Activated CD8-positive, alpha-beta memory T cell treated with anti-CD3 and anti-CD28 coated beads, Interleukin-2, amount 50 U/mL, for 48 hours (primary cell): Measurements from ENCODE around the gene DELE1.

ENCODE experiments used
- DNase-seq: peaks from one replicate; pipeline ENCODE4 v3.0.0-alpha.2; 2020

Gene DELE1

DNA sequence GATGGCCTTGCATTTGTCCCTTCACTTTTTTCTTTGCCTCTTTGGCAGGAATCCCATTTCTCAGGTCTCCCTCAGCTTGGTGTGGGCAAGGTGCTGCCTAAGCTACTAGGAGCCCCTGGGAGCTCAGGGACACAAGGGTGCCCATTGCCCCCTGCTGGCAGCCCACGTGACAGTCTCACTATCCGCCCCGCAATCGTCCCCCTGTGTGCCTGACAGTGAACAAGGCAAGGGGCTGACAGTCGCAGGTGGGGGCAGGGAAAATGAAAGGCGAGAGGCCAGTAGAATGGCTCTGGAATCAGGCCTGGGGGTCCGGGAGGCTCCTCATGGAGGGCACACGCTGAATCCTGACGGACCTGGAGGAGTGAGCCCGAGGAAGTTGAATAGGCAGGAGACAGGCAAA lies 36.3 kb downstream of the DELE1 start:
- DNase-seq, result peak; percentile 68

DNA sequence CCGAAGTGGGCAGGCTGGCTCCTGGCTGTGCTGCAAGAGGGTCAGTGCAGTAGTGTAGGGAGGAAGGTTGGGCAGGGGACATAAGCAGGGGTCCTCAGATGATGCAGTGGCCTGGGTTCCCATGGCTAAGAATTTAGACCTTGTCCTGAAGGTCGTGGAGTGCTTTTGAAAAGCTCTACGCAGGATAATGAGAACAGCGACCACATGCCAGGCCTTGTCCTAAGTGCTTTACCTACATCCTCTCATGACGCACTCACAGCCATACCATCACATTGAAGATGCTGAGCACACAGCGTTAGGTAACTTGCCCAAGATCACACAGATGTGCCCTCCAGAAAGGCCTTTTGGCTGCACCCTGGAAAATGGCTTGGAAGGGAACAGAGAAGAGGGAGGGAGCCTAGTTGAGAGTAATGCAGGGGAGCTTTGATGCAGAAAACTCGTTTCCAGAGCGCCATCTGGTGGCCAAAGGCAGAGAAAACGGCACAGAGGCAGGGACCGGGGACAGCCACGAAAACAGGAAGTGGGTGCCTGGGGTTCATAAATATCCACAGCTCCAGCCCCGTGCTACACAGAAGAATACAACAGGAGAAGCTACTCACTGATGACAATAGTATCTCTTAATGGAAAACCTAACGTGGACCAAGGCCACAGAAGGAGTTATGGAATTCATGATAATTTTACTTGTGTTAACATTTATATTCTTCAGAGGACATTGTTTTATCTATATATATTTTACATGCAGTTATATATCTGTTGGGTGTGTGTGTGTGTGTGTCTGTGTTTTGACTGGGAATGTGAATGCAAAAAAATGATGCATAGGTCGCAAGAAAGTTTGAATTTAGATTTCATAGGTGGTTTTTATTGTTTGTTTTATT lies 37.0 kb downstream of the DELE1 start:
- peak; percentile 95 for DNase-seq

DNA sequence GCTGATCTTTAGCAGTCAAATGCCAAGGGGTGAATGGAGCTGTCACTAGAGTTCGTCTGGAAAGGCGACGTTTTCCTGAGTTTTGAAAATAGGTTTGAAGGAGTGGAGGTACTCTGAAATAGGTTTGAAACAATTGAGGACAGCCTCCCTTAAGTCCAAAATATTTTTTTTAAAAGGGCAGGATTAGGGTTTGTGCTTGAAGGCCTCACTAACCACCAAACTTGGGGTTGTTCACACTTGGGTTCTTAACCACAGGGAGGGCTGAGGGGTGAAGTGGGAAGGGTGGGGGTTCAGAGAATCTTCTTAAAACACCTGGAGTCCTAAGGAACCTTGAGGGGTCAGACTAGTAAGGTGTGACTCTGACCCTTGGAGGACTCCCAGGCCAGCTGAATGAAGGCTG lies 37.8 kb downstream of the DELE1 start:
- no peak for DNase-seq

DNA sequence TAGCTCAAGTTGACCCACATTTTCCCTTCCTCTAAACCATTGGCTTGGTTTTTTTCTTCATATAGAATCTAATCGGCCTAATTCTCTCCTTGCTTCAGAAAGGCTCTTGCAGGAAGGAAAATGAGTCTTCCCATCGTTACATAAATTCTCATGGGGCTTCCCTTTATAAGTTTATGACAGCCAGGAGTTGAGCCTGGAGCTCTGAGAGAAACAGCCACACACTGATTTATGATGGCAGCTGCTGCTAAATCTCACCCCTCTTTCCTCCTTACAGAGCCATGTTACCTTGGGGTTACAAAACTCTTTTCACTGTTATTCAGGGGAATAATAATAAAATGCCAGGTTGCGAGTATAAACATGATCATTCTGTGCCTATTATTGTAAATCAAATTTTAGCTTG lies 40.0 kb downstream of the DELE1 start:
- no peak for DNase-seq

DNA sequence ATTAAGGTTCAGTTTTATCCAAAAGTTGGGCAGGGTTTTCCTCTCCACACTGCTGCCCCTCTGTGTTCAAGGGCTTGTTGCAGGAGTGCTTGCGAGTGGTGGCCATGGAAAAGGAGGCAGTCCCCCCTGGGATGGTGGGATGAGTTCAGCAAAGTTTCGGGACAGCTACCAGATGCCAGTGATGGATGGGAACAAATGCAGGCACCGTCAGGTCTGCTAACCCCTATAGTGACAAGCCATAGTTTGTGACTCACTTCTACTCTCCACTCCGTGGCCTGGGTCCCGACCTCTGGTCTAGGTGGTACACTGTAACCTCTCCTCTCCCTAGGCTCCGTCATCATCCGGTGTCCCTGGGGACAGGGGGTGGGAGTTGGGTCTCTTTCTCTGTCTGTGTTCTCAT lies 41.4 kb downstream of the DELE1 start:
- no peak for DNase-seq

DNA sequence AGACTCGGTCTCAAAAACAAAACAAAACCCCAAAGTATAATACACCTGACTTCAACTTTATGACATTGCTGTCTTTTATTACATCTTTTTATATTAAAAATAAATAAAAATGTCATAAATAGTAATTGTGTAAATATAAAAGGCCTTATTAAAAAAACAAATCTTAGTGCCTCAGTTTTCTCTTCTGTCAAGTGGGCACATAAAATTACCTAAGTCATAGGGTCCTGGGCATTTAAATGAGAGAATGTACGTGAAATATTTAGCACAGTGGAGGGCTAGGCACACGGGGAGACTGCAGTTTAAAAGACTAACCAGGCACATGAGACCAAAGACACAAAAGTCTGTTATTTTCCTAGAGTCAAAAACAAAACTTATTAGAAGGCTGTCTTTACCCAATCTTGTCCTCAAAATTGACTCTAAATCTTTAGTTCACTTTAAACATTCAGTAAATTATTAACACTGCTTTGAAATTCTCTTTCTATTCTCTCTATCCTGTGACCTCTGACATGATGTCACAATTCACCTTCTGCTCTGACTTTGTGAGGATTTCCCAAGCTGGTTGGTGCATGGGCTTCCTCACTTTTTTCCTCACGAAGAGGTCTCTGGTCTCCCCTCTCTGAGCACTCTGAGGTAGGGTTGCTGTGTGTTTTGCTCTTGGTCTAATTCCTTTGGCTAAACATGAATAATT lies 42.7 kb downstream of the DELE1 start:
- no peak for DNase-seq

DNA sequence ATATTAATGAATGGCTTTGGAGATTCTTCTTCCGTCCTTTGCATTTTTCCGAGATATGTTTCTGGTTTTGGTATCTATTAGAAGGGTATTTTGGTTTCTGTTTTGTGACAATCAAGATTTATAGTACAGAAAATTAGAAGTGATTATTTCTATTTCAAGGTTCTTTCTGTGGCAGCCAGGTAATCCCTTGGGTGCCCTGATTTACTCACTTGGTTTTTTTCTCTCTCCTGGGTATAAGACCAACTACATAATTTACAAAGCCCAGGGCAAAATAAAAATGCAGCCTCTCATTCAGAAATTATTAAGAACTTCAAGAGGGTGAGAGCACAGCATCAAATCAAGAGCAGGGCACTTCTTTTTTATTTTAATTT lies 43.3 kb downstream of the DELE1 start:
- no peak for DNase-seq

DNA sequence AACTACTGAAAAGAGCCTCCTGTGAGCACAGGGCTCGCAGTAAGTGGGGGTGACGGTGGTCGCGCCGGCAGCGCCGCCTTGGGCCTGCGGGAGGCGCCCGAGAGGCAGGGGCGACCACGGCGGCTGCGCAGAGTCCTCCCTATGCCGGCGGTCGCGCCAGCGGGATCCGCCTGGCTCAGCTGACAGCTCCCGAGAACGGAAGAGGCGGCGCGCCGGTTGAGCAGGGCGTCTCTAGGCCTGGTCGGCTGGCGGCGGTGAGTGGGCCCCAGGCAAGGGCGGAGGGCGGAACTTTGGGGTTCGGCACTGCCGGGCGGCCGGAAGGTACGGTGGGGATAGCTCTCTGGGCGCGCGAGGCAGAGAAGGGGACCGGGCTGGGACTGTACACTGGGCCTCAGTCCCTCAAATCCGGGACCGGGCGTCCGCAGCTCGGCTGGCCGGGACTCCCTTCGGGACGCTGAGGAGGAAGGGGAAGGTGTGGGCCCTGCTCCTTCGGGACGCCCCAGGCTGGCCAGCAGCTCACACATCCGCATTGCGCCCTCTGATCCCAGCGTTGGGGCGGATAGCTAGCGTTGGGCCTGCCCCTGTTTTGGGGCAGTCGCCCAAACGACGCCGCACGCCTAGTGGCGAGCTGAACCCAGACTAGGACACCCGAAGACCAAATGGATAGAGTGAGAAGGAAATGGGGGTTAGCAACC lies 45.4 kb downstream of the DELE1 start, which contains the start of gene RNF14:
Gene RNF14, plus strand, starts transcription at position 192 of the 695 bp plus-strand sequence. CDS start 4,484 bp downstream, outside the sequence.
- DNase-seq, result peak; percentile 97

DNA sequence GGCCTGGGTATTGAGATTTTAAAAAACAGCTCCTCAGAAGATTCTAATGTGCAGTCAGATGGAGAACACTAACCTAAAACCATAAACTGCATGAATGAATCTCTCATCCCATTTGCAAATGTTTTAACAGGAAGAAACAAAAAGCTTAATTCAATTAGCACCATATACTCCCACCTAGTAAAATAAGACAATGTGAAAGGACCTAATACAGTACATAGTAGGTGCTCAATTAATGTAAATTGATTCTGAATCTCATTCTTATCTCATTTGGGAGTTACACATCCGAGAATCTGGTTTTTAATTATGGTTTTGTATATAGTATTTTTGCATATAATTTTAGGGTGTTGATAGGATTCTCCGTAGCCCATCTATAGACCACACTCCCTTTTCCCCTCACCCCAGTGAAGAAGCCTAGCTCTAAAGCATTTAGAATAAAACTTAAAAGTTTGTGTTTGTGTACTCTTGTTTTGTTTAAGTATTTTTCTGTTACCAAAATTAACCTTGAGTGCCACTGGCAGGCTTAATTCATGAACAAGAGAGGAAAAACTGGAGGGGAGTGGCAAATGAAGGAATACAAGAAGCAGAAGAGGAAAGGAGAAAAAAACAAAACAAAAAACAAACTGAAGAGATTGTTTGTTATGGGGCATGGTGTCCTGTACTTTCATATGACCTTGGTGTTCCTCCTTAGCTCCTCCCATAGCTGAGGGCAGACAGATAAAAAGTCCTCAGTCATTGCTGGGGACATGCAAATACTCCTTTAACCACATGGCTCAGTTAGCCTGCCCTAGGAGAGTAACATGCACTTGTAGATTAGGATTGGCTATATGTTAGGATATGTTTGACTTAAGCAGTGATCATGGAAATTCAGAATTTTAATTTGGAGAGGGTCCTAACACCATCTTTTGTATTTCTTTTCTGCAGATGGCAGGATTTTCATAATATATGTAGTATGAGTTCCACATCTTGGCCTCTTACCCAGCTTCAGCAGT lies 46.4 kb downstream of the DELE1 start:
- DNase-seq, result no peak

DNA sequence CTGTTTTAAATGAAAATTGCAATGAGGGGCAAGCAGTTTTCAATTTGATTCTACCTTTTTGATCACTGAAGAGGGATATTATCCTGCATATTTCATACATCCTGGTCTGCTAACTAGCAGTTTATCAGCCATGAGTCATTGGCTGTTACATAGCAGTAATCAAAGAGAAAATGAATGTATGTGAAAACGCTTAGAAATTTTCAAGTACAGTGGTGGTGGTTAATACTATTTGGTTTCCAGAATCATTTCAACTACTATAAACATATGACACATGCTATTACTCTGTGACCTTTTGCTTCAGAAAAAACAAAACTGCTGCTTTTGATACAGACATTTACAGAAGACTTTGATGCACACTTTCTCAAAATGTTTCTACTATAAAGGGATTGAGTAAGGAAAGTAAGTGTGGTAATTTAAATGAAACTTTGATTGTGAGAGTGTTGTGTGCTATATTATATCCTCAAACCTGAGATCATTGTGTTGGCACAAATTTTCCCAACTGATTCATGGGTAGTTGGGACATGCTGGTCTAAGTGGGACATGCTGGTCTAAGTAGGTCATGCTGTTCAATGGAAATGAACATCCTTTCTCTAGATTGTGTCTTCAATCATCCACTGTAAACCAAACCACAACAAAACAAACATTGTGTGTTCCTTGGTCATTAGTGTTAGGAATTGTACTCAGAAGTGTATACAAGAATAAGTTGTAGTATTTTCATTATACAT lies 50.4 kb downstream of the DELE1 start:
- DNase-seq, result no peak

DNA sequence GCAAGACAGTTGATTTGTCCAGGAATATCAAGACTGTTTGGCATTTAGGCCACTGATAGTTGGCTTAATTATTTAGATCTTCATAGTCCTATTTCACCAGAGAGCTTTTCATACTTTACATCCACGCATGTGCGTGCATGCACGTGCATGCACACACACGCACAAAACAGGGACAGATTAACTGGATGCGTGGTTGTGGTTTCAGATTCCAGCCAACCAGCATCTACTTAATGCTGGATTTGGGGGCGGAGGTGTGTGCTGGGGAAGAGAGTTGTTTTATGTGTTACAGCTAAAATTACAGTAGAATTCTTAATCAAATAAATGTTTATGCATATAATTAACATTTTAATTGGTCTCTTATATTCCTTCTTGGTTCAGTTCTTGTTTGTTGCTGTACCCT lies 52.5 kb downstream of the DELE1 start:
- DNase-seq, result no peak

DNA sequence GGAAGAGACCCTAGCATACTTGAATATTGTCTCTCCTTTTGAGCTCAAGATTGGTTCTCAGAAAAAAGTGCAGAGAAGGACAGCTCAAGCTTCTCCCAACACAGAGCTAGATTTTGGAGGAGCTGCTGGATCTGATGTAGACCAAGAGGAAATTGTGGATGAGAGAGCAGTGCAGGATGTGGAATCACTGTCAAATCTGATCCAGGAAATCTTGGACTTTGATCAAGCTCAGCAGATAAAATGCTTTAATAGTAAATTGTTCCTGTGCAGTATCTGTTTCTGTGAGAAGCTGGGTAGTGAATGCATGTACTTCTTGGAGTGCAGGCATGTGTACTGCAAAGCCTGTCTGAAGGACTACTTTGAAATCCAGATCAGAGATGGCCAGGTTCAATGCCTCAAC lies 54.7 kb downstream of the DELE1 start:
- DNase-seq, result no peak

DNA sequence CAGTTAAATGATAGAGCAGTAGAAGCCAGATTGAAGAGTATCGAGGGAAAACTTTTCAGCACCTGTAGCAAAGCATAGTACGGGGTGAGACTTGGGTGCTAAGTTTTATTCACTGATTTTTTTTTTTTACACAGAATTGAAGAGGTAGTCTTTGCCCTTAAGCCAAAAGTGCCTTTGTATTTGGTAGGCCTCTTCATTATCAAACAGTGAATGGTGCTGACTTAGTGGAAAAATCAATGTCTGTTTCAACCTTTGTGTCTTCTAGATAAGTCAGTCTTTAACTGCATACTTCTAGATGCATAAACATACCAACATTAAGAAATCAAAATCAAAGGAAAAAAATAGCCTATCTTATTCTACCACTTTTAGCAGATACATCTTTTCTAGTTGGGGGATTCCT lies 59.0 kb downstream of the DELE1 start:
- no peak for DNase-seq

DNA sequence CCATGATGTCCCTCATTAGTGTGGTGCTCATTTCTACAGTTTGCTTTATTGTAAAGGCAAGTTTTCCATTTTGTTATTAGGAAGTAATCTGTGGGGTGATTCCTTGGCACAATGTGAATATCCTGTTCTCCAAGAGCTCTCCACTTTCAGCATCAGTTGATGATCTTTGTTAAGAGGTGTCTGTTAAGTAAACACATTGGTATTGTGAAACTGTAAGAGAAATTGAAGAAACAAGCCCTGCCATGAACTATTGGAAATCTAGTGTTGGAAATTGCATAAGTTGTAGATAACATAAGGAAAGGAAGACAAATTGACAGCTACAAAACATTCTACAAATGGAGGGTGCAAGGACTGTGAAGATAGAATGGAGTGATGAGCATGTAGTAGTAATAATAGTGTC lies 62.4 kb downstream of the DELE1 start:
- no peak for DNase-seq

DNA sequence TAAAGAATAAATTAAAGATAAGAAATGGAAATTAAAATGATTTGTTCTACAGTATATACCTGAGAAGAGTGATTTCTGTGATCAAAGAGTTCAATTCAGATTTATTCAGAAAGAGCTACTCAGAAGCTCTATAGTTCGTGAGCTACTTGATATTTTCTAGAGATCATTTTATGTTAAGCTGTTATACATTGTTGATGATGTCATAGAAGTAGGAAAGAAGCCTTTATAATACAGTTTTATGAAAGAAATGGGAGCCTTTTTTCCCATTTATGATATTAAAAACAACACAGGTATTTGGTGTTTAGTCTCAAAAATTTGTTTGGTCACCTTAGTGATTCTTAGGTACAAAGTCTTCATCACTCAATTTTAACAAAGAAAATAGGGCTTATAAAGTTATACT lies 66.0 kb downstream of the DELE1 start:
- no peak for DNase-seq
